HG02610 (cell line): ENCODE results near the gene CKAP4.

Experiments used
- ATAC-seq: cut with Tn5 transposase; IDR thresholded peaks from one replicate; pipeline ENCODE4 v1.9.1; 2021; ENCODE audit warnings: mild to moderate bottlenecking, moderate library complexity; ENCODE audit not compliant: unreplicated experiment

The CKAP4 gene

GRCh38 chr12:106275458-106275857, 27.6 kb upstream of the CKAP4 start:
- ATAC-seq = no peak

DNA sequence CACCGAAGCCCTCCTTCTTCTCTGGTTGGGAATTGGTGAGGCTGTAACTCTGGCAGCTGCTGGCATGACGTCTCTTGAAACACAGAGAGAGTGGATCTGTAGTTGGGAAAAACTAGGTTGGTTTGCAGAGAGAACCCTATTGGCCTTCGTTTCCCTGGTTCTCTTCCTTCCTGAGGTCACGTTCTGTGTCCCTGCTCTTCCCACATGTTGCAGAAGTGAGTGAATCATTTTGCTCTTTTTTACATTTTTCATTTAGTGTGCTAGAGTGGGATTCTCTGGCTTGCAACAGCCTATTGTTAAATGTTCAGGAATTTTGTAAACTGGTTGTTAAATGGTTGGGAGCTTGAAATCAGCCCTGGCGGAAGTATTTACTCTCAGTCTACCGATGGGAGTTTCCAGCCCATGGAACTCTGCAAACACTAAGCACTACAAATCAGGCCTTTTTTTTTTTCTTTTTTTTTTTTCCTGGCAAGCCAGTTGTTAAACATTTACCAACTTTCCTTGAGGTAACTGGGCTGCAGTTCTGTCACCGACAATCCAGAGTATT, 26.8 kb upstream of the CKAP4 start:
- ATAC-seq = no peak

- ATAC-seq = no peak
Observed at GRCh38 chr12:106274012-106274411, 26.2 kb upstream of the CKAP4 start.

DNA sequence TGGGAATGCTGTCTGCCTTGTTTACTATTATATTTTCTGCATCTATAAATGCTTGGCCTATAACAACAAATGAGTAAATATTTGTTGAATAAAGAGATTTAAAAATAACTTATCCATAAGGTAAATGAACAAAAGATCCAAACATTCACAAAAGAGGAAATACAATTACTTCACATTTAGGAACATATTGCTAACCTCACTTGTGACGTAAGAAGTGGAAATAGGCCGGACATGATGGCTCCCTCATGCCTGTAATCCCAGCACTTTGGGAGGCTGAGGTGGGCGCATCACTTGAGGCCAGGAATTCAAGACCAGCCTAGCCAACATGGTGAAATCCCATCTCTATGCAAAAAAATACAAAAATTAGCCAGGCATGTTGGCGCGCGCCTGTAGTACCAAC, 25.7 kb upstream of the CKAP4 start:
- ATAC-seq = no peak

DNA sequence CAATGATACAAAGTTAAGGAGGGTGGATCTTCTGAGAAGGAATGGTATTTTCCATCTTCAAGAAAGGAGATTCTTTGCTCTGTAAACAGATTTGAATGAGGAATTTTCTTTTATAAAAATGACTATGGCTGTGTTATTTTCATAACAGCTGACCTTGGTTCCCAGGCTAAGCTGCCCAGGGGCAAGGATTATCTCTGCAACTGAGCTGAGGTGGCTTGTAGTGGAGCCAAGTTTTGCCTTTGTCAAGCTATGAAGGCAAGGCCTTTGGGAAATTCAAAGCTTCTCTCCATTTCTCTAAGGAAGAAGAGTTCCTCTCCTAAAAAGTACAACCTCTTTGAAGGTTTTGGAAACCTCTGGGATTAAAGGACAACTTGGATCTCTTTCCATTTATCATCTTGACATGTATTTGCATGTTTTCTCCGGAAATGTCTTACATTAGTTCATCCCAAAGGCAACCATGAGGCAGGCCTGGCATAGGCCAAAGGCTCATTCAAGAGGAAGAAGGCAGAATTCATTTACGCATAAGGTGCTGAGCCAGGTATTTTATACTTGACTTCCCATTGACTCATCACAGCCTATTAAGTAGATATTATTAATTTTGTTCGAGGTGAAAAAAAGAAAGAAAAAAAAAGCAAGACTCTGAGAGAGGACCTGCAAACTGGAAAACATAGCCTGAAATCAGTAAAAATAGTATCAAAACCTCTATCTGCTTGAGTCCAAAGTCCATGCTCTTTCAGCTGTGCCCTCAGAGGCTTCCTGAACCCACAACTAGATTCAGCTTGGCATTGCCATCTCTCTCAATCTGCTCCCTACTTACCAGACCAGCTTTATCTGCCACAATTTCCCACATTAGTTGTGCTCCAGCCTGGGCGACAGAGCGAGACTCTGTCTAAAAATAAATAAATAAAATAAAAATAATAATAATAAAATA, 24.0 kb upstream of the CKAP4 start:
- ATAC-seq = no peak

DNA sequence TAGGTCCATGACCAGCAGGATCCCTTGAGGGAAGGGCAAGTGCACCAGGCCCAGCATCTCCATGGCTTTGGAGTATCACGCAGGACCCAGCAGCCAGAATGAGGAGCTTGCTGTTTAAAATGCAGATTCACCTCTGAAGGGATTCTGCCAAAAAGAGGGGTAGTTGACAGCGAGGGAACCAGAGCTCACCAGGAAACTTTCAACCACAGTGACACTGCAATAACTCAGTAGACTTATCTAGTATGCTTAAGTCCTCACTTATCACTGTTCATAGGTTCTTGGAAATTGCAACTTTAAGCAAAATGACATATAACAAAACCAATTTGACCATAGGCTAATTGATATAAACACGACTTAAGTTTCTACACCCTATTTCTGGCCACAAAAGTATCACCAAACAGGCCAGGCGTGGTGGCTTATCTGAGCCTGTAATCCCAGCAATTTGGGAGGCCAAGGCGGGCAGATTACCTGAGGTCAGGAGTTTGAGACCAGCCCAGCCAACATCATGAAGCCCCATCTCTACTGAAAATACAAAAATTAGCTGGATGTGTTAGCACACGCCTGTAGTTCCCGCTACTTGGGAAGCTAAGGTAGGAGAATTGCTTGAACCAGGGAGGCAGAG, 21.4 kb upstream of the CKAP4 start:
- ATAC-seq = no peak

GRCh38 chr12:106267535-106267934, 19.7 kb upstream of the CKAP4 start:
- ATAC-seq = no peak

DNA sequence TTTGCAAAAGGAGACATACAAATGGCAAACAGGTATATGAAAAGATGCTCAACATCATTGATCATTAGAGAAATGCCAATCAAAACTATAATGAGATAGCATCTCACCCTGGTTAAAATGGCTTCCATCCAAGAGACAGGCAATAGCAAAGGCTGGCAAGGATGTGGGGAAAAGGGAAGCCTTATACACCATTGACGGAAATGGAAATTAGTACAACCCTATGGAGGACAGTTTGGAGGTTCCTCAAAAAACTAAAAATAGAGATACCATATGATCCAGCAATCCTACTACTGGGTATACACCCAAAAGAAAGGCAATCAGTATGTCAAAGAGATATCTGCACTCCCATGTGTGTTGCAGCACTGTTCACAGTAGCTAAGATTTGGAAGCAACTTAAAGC, 17.3 kb upstream of the CKAP4 start:
- ATAC-seq = no peak

GRCh38 chr12:106258935-106259334, 11.1 kb upstream of the CKAP4 start:
- no peak for ATAC-seq

- ATAC-seq = no peak
Observed at GRCh38 chr12:106258226-106258625, 10.4 kb upstream of the CKAP4 start.

DNA sequence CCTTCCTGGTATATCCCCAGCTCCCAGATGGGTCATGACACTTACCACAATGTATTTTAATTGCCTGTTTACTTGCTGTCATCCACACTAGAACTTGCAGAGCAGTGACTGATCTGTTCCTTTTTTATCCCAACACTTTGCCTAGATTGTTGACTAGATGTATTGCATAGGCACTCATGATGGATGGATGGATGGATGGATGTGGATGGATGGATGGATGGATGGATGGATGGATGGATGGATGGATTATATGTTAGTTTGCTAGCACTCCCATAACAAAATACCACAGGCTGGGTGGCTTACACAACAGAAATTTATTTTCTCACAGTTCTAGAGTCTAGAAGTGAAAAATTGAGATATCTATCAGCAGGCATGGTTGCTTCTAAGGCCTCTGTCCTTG, 8.7 kb upstream of the CKAP4 start:
- no peak for ATAC-seq

- ATAC-seq = no peak
Observed at GRCh38 chr12:106255952-106256351, 8.1 kb upstream of the CKAP4 start.

DNA sequence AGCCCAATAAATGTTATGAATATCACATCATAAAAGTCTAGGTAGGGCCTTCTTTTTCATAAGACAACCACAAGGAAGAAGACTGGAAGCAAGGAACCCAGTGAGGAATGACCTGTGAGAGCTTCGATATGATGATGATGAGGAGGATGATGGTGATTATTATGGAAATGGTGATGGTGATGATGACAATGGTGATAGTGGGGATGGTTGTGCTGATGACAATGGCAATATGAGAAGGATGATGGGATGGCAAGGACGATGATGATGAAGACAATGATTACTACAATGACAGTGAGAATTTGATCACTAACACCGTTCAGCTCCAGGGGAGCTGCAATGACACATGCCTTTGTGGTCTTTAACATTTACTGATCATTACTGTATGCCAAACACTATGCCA, 7.7 kb upstream of the CKAP4 start:
- no peak for ATAC-seq

DNA sequence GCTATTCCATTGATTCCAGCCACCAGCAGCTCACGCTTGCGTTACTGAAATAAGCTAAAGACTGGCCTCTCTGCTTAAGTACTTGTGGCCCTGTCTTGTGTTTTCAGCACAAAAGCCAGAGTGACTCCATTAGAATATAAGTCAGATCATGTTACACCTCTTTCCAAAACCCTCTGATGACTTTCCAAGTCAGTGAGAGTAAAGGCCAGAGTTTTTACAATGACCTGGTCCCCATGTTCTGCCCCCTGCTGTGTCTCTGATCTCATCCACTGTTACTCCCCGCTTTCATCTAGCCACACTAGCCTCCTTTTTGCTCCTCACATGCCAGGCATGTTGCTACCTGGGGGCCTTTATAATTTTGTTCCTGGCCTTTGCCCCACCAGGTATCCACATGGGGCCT, 6.9 kb upstream of the CKAP4 start:
- ATAC-seq = no peak

GRCh38 chr12:106251631-106252455, 4.0 kb upstream of the CKAP4 start:
- no peak for ATAC-seq

DNA sequence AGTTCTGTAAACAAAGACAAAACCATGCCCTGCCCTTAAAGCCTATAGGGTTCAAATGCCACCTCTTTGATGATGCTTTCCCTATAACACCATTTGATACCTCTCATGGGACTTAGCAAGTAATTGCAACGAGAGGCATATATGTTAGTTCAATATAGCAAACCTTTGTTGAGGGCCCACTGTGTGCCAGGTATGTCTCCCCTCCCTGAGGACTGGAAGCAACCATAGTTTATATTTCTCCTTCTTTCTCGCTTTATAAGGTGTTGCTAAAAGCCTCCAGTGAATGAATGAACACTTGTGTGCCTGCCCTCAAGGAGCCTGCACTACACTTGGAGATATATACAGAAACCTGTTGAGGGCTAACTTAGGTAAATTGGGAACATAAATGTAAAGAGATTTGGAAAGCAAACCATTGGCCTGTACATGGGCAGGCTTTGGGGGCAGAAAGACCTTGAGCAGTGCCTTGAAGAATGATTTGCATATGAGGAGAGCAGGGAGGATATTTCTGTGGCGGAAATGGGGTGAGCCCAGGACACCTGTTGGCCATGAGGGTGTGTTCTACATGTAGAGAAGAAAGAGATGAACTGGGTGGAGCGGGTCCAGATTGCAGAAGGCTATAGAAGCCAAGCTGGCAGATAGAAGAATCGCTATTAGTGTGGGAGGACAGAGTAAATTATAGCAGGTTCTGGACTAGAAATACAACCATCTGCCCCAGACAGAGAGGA, 1.8 kb upstream of the CKAP4 start:
- peak; percentile 57 for ATAC-seq

DNA sequence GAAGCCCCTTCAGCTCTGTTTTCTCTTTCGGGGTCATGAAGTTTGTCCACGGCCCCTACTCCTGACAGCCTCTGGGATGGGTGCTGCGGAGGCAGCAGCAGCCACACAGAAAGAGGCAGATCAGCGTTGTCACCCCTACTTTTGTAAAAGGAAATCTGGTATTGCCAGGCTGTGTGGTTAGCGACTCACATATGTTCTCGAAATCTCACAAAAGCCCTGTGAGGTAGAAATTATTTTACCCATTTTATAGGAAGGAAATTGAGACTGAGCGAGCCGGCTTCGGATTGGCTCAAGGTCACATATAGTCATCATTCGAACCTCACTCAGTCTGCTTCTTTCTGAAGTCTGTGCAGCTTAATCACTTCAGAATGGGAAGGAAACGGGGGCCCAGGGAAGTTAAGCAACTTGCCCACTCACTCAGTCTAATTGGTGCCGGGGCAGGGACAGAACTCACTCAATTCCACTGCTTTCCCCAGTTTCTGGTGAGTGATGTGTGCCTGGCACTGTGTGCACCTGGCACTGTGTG, 1.1 kb upstream of the CKAP4 start:
- ATAC-seq = no peak

- ATAC-seq = peak; percentile 20
Observed at GRCh38 chr12:106248312-106248845, 559 bp upstream of the CKAP4 start.

DNA sequence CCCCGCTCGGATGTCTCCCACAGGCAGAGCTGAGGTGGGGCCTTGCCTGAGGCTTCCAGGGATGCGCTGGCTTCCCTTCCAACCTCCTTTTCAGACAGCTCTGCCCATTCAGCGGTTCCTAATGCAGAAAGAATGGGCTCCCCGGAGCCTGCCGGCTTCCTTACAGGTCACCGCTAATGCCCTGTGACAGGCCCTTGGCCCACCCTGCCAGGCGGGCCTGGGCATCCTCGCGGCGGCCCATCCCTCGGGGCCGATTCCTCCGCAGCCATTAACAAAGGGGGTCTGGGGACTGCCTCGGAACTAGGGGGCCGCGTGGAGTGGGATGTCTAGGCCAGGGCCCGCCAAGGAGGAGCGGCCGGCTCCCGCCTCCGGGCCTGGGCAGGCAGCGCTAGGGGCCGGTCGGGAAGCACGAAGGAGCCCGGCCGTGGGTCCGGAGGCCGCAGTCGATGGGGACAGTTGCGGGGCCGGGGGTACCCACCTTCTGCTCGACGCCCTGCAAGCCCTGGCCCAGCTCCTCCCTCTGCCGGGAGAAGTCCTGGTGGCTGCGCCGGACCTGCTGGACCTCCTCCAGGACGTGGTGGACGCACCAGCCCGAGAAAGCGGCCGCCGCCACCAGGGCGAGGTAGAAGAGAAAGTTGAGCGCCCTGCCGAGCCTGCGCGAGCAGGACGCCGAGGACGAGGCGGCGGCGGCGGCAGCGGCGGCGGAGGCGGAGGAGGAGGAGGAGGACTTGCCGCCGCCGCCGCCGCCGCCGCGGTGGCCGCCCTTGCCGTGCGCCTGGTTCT, 738 bp downstream of the CKAP4 start:
- ATAC-seq = peak; percentile 21
